Caki2 (cell line): Measurements from ENCODE around the gene CUEDC1. TPM values are rescaled to one million over a fixed set of nuclear protein-coding genes. Genes with fewer than 3 reads are reported as not detected.

ENCODE experiments used
- DNase-seq: peaks from one replicate; pipeline ENCODE4 v3.0.0-alpha.2; 2015; ENCODE audit warnings: low read depth
- in situ Hi-C: cut with HindIII; loops from 2 replicates; pipeline ENCODE4 v1.10.0; 2016; ENCODE audit warnings: low sequenced_read_pairs, low pct_unique_long_range_greater_than_20kb, mixed read lengths
- total RNA-seq: library from RNA; depleted of rRNA; stranded (reverse); fragments of >200 nt; shearing (Covaris generic); gene quantifications from 2 replicates; pipeline ENCODE4 v1.2.3, GENCODE V29; 2014; ENCODE audit warnings: low replicate concordance

The CUEDC1 gene
- total RNA-seq, 1 experiment from 2014 or later: 24.8 TPM

- DNase-seq: no peak
- in situ Hi-C loops: no loop called here
Measured at GRCh38 chr17:57945996-57946797, 9.0 kb downstream of the CUEDC1 start.

- in situ Hi-C loops: no loop called here
- DNase-seq: no peak
Measured at GRCh38 chr17:57944908-57945307, 10.3 kb downstream of the CUEDC1 start.

- no peak for DNase-seq
- in situ Hi-C loops: no loop called here
Measured at GRCh38 chr17:57943645-57944044, 11.6 kb downstream of the CUEDC1 start.

GRCh38 chr17:57943140-57943539 is 12.1 kb downstream of the CUEDC1 start:
- no peak for DNase-seq
- in situ Hi-C loops: no loop called here

- DNase-seq: no peak
- in situ Hi-C loops: no loop called here
Measured at GRCh38 chr17:57941384-57942370, 13.5 kb downstream of the CUEDC1 start.

GRCh38 chr17:57940653-57941329 is 14.4 kb downstream of the CUEDC1 start:
- DNase-seq: no peak
- in situ Hi-C loops: no loop called here

- DNase-seq: no peak
- in situ Hi-C loops: no loop called here
Measured at GRCh38 chr17:57940231-57940630, 15.0 kb downstream of the CUEDC1 start.

GRCh38 chr17:57939797-57940196 is 15.4 kb downstream of the CUEDC1 start:
- in situ Hi-C loops: no loop called here
- DNase-seq: no peak

GRCh38 chr17:57938061-57938502 is 17.1 kb downstream of the CUEDC1 start:
- in situ Hi-C loops: no loop called here
- DNase-seq: no peak

GRCh38 chr17:57937492-57937891 is 17.7 kb downstream of the CUEDC1 start:
- no peak for DNase-seq
- in situ Hi-C loops: no loop called here

GRCh38 chr17:57935833-57936807 is 19.1 kb downstream of the CUEDC1 start:
- DNase-seq: peak; percentile 85
- in situ Hi-C loops: no loop called here

- no peak for DNase-seq
- in situ Hi-C loops: no loop called here
Measured at GRCh38 chr17:57931488-57932137, 23.6 kb downstream of the CUEDC1 start.

- in situ Hi-C loops: no loop called here
- DNase-seq: no peak
Measured at GRCh38 chr17:57930239-57930638, 25.0 kb downstream of the CUEDC1 start.

GRCh38 chr17:57929386-57929785 is 25.8 kb downstream of the CUEDC1 start:
- in situ Hi-C loops: loop anchor here (5.0 to 10.0 kb wide), 2 partner anchors 65 to 72 kb away; no protein-coding TSS in a partner anchor
- no peak for DNase-seq

- in situ Hi-C loops: loop anchor here (5.0 to 10.0 kb wide), 2 partner anchors 66 to 72 kb away; no protein-coding TSS in a partner anchor
- no peak for DNase-seq
Measured at GRCh38 chr17:57928928-57929327, 26.3 kb downstream of the CUEDC1 start.

GRCh38 chr17:57927048-57927723 is 28.0 kb downstream of the CUEDC1 start:
- in situ Hi-C loops: loop anchor here (5.0 to 10.0 kb wide), 2 partner anchors 68 to 70 kb away; no protein-coding TSS in a partner anchor
- peak; percentile 81 for DNase-seq
